Measurements from ENCODE around the gene PRKAB2. TPM values are rescaled to one million over a fixed set of nuclear protein-coding genes. Genes with fewer than 3 reads are reported as not detected.
"Not testable (repeated sequence)": the region's sequence is repeated elsewhere in the genome, so short reads cannot be mapped to it uniquely, and the experiment has no call there.

PRKAB2 gene
- total RNA-seq, 8 experiments from 2014 or later = 8.0 to 104 (median 38.7) TPM

DNA sequence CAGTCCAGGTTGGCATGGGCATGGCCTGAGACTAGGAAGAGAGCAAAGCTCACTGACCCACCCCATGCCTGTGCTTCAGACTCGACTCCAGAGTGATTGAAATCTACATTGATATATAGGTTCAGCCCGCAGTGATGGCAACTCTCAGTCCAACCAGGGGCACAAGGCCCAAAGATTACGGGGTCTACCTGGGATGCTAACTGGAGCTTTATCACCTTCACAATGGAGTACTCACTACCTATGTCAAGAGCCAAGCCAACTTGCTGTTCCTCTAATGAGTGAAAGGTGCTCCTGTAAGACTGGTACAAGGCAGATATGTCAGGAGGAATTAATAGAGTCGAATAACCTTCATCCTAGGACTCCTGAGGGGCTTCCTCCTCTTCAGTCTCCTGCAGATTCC lies 57.2 kb downstream of the PRKAB2 start:
- in situ Hi-C loops (cut with MboI; ENCODE audit: low pct_unique_long_range_greater_than_20kb in 2 of 9, low sequenced_read_pairs in 9 of 9, unreplicated experiment in 9 of 9); H3K27ac ChIP-seq; H3K4me3 ChIP-seq; H3K4me1 ChIP-seq (replicated peaks in 1 of 2); ATAC-seq (replicated peaks in 6 of 8): not testable (repeated sequence)
- WGBS, 10 experiments = 0 to 80% (median 64%) methylated on average over 1 to 4 of the region's 4 CpGs; no CpG with 5 or more reads in 3 of the 10 experiments

GRCh38 chr1:147114353-147114752 lies 57.9 kb downstream of the PRKAB2 start:
- H3K4me1 ChIP-seq (replicated peaks in 1 of 2); ATAC-seq (replicated peaks in 6 of 8): not testable (repeated sequence)
- 0 to 80% (median 33%) methylated on average over 1 of the region's 1 CpG; no CpG with 5 or more reads in 4 of the 10 experiments for WGBS, 10 experiments

GRCh38 chr1:147111381-147112130 lies 60.7 kb downstream of the PRKAB2 start:
- in situ Hi-C loops (cut with MboI; ENCODE audit: low pct_unique_long_range_greater_than_20kb in 2 of 9, low sequenced_read_pairs in 9 of 9, unreplicated experiment in 9 of 9) = no loop called here
- Histone ChIP-seq H3K4me1 (replicated peaks in 1 of 2) (no peaks in the 10 kb centered on the region), H3K4me3 (no peak overlapping the region), H3K27ac (no peak overlapping the region)
- ATAC-seq (replicated peaks in 6 of 8) = no peak
- 7 to 100% (median 70%) methylated on average over 1 to 6 of the region's 7 CpGs; no CpG with 5 or more reads in 1 of the 10 experiments for WGBS, 10 experiments

More at GRCh38 chr1:147114353-147114752, 57.9 kb downstream of the PRKAB2 start:
- in situ Hi-C loops (cut with MboI; ENCODE audit: low pct_unique_long_range_greater_than_20kb in 2 of 9, low sequenced_read_pairs in 9 of 9, unreplicated experiment in 9 of 9); H3K4me3 ChIP-seq; H3K27ac ChIP-seq: not testable (repeated sequence)

DNA sequence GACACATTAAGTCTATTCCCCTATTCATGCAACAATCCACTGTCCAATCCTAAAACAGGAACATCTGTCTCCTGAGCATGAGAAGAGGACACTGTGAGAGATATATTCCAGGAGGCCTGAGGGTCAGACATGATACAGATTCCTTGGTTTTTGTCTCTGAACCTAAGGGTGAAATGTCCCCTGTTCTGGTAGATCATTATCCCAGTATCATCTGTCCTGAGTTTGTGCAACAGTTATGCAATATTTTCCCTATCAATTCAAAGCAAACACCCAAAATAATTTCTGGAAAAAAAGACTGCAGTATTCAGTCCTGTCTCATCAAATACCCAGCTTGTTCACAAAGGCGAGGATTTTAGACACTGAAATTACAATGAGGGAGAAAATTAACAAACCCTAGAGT lies 61.4 kb downstream of the PRKAB2 start:
- H3K4me1 ChIP-seq (replicated peaks in 1 of 2) = no peaks in the 10 kb centered on the region
- no peak for ATAC-seq (replicated peaks in 6 of 8)
- 0 to 81% (median 53%) methylated on average over 1 of the region's 1 CpG; no CpG with 5 or more reads in 3 of the 10 experiments for WGBS, 10 experiments
- H3K27ac ChIP-seq = no peak overlapping the region
- no peak overlapping the region for H3K4me3 ChIP-seq
- in situ Hi-C loops (cut with MboI; ENCODE audit: low pct_unique_long_range_greater_than_20kb in 2 of 9, low sequenced_read_pairs in 9 of 9, unreplicated experiment in 9 of 9) = no loop called here

- Histone ChIP-seq H3K4me1 (replicated peaks in 1 of 2) (no peaks in the 10 kb centered on the region), H3K27ac (no peak overlapping the region), H3K4me3 (no peak overlapping the region)
- 20 to 89% (median 72%) methylated on average over 1 of the region's 1 CpG; no CpG with 5 or more reads in 2 of the 10 experiments for WGBS, 10 experiments
- ATAC-seq (replicated peaks in 6 of 8) = no peak
- in situ Hi-C loops (cut with MboI; ENCODE audit: low pct_unique_long_range_greater_than_20kb in 2 of 9, low sequenced_read_pairs in 9 of 9, unreplicated experiment in 9 of 9) = no loop called here
These were observed 61.8 kb downstream of the PRKAB2 start for GRCh38 chr1:147110434-147110833.

- in situ Hi-C loops (cut with MboI; ENCODE audit: low pct_unique_long_range_greater_than_20kb in 2 of 9, low sequenced_read_pairs in 9 of 9, unreplicated experiment in 9 of 9) = no loop called here
- Histone ChIP-seq H3K27ac (no peak overlapping the region), H3K4me3 (no peak overlapping the region), H3K4me1 (replicated peaks in 1 of 2) (no peaks in the 10 kb centered on the region)
- WGBS, 10 experiments = 0 to 59% (median 40%) methylated on average over 1 to 4 of the region's 4 CpGs; no CpG with 5 or more reads in 3 of the 10 experiments
- no peak for ATAC-seq (replicated peaks in 6 of 8)
These were observed 62.5 kb downstream of the PRKAB2 start for GRCh38 chr1:147109762-147110161.

DNA sequence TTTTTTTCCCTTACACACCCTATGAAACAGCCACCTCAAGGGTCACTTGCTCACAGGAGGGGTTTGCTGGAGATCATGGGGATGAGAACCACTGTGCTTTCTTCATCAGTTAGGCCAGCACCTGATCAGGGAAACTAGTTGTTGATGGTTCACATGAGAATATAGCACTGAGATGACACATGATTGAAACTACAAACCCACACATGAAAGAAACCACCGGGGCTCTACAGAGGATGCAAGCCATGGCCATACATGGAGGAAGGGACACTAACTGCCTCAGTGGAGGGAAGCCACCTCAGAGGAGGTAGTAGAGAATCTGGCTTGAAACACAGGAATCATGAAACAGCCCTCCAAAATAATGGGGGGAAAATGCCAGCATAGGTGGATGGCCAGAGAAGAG lies 63.2 kb downstream of the PRKAB2 start:
- H3K4me1 ChIP-seq (replicated peaks in 1 of 2) = no peaks in the 10 kb centered on the region
- in situ Hi-C loops (cut with MboI; ENCODE audit: low pct_unique_long_range_greater_than_20kb in 2 of 9, low sequenced_read_pairs in 9 of 9, unreplicated experiment in 9 of 9) = no loop called here
- 20 to 100% (median 83%) methylated on average over 1 of the region's 1 CpG; no CpG with 5 or more reads in 3 of the 10 experiments for WGBS, 10 experiments
- no peak for ATAC-seq (replicated peaks in 6 of 8)
- H3K4me3 ChIP-seq = no peak overlapping the region
- H3K27ac ChIP-seq = no peak overlapping the region

- not testable (repeated sequence) for ATAC-seq (replicated peaks in 6 of 8)
- WGBS, 10 experiments = 60 to 100% (median 77%) methylated on average over 1 to 8 of the region's 9 CpGs; no CpG with 5 or more reads in 1 of the 10 experiments
These were observed 65.8 kb downstream of the PRKAB2 start for GRCh38 chr1:147106407-147106881.

DNA sequence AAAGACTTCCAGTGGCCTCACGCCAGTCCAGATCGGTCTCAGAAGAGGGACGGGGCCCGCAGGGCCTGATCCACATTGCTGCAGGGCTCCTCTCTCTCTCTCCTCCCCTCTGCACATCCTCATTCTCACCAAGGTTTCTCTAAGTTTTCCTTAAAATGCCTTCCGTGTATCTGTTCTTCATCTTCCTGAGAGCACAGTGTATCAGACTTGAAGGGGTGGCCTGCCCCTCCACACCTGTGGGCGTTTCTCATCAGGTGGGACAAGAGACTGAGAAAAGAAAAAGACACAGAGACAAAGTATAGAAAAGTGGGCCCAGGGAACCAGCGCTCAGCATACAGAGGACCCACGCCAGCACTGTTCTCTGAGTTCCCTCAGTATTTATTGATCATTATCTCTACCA lies 66.4 kb downstream of the PRKAB2 start:
- in situ Hi-C loops (cut with MboI; ENCODE audit: low pct_unique_long_range_greater_than_20kb in 2 of 9, low sequenced_read_pairs in 9 of 9, unreplicated experiment in 9 of 9) = no loop called here
- no peak overlapping the region for H3K4me3 ChIP-seq
- WGBS, 10 experiments = 20 to 100% (median 66%) methylated on average over 1 to 8 of the region's 8 CpGs
- no peak overlapping the region for H3K27ac ChIP-seq
- no peaks in the 10 kb centered on the region for H3K4me1 ChIP-seq (replicated peaks in 1 of 2)
- no peak for ATAC-seq (replicated peaks in 6 of 8)

More at GRCh38 chr1:147106407-147106881, 65.8 kb downstream of the PRKAB2 start:
- in situ Hi-C loops (cut with MboI; ENCODE audit: low pct_unique_long_range_greater_than_20kb in 2 of 9, low sequenced_read_pairs in 9 of 9, unreplicated experiment in 9 of 9); H3K4me1 ChIP-seq (replicated peaks in 1 of 2); H3K27ac ChIP-seq; H3K4me3 ChIP-seq: not testable (repeated sequence)

Other genes with a start within 250 kb of the PRKAB2 start
- 10 to 100 TPM in 6 of 8 experiments, 1 to 10 TPM in 2; 4.2 to 16.2 (median 13.2) TPM for gene NBPF12, start 234.1 kb downstream of the PRKAB2 start, total RNA-seq
- gene FMO5, start 52.9 kb upstream of the PRKAB2 start, total RNA-seq = 1 to 10 TPM; 1.0 to 4.1 (median 2.2) TPM
- 10 to 100 TPM; 20.7 to 50.9 (median 31.4) TPM for gene CHD1L, start 70.2 kb upstream of the PRKAB2 start, total RNA-seq

Data from motor neuron (in vitro differentiated cells).